Progenitor cell of endocrine pancreas (in vitro differentiated cells): ENCODE measurements around the gene OVOL2. TPM values are rescaled to one million over a fixed set of nuclear protein-coding genes. Genes with fewer than 3 reads are reported as not detected.
"Not testable (repeated sequence)": the region's sequence is repeated elsewhere in the genome, so short reads cannot be mapped to it uniquely, and the experiment has no call there.

Experiments
- DNase-seq: peaks from one replicate; pipeline ENCODE4 v3.0.0; 2021; ENCODE audit warnings: low spot score; ENCODE audit not compliant: unreplicated experiment
- H3K27ac Mint-ChIP-seq: 2 replicates; pipeline ENCODE4 v1.8.0; 2021; ENCODE audit warnings: mild to moderate bottlenecking, moderate library complexity, mixed read lengths
- H3K27me3 Mint-ChIP-seq: 2 replicates; pipeline ENCODE4 v1.8.0; 2021; ENCODE audit warnings: mixed read lengths
- H3K36me3 Mint-ChIP-seq: 2 replicates; pipeline ENCODE4 v1.8.0; 2022; ENCODE audit warnings: mixed read lengths; ENCODE audit not compliant: insufficient read depth
- H3K4me1 Mint-ChIP-seq: 2 replicates; pipeline ENCODE4 v1.8.0; 2021; ENCODE audit warnings: low read depth, mixed read lengths
- H3K4me3 Mint-ChIP-seq: 2 replicates; pipeline ENCODE4 v1.8.0; 2021; ENCODE audit warnings: low read depth, mild to moderate bottlenecking, moderate library complexity, mixed read lengths
- H3K9me3 Mint-ChIP-seq: 2 replicates; pipeline ENCODE4 v1.8.0; 2021; ENCODE audit warnings: low read depth, mixed read lengths
- total RNA-seq: library from RNA; stranded (reverse); gene quantifications from 2 replicates; pipeline ENCODE4 v1.2.1, GENCODE V29; 2021
- TF ChIP-seq, protein P1 (sequence below): fragments of 200-600 bp; sonication (generic); IDR thresholded peaks from one replicate; pipeline ENCODE4 v1.5.0; 2021; ENCODE audit warnings: antibody characterized with exemption, mild to moderate bottlenecking; ENCODE audit not compliant: unreplicated experiment

OVOL2 gene
- total RNA-seq, 1 donor from 2014 or later, result 5.9 TPM

DNA sequence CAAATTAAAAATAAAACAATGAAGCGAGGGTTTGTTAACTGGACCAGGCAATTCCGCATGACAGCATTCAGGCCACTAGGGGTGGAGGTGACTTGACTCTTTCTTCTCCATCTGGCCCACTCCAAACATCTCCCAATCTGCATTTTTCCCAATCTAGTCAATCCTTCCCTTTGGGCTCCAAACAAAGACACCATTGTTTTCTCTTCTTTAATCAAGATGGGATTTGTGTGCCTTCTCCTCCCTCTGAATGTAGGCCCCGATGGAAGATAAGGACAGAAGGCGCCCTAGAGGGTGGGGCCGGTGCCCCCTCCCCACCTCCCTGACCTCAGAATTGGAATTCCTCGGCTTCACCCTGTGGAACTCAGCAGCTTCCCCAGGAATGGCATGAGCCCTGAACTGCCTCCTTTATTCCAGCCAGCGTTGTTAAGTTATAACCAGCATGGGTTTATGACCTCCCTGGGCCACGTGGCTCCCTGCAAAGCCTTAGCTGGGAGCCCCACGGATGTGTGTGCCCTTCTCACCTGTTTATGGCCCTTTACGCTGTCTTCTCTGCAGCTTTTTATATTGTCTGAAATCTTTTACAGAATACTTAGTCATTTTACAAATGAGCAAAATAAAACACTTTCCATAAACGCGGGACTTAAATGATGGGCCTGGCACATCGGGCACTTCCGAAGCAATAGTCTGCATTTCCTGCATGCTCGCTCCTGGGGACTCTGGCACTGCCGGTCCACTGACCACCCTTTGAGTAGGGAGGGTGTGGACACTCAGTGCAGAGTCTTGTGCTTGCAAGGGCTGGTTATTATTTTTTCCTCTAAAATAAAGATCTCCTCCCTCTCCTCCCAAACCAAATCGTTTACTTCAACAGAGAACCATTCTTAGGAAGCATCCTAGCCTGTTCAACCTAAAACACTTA, 24.5 kb downstream of the OVOL2 start:
- H3K4me3 Mint-ChIP-seq, result no peak overlapping the region
- H3K9me3 Mint-ChIP-seq, result no peaks in the 10 kb centered on the region
- H3K27me3 Mint-ChIP-seq, result no peaks in the 10 kb centered on the region
- H3K36me3 Mint-ChIP-seq, result no peaks in the 10 kb centered on the region
- TF ChIP-seq, protein P1, sequence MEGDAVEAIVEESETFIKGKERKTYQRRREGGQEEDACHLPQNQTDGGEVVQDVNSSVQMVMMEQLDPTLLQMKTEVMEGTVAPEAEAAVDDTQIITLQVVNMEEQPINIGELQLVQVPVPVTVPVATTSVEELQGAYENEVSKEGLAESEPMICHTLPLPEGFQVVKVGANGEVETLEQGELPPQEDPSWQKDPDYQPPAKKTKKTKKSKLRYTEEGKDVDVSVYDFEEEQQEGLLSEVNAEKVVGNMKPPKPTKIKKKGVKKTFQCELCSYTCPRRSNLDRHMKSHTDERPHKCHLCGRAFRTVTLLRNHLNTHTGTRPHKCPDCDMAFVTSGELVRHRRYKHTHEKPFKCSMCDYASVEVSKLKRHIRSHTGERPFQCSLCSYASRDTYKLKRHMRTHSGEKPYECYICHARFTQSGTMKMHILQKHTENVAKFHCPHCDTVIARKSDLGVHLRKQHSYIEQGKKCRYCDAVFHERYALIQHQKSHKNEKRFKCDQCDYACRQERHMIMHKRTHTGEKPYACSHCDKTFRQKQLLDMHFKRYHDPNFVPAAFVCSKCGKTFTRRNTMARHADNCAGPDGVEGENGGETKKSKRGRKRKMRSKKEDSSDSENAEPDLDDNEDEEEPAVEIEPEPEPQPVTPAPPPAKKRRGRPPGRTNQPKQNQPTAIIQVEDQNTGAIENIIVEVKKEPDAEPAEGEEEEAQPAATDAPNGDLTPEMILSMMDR, result peak; percentile 47
- H3K27ac Mint-ChIP-seq, result peak overlapping the region; percentile 94
- no peak for DNase-seq
- H3K4me1 Mint-ChIP-seq, result peaks cover 19% of the 10 kb centered on the region

DNA sequence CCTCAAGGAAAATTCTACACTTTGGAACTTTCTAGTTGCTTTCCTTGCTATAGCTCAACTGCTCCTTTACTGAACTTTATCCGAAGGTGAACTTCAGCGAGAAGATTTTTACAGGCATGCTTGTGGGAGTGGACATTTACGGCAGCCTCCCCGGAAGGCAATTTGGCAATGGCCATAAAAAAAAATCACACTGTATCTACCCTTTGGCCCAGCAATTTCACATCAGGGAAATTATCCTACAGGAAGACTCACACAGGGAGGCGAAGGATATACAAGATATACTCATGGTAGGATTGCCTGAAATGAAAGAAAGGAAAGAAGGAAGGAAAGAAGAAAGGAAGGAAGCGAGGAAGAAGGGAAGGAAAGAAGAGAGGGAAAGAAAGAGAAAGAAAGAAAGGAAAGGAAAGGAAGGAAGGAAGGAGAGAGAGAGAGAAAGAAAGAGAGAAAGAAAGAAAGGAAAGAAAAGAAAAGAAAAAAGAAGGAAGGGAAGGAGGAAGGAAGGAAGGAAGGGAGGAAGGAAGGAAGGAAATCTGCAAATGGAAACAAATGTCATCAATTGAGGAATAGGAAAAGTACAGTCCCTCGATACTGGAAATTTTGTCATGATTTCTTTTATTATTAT, 25.7 kb downstream of the OVOL2 start:
- H3K27me3 Mint-ChIP-seq, result no peaks in the 10 kb centered on the region
- no peaks in the 10 kb centered on the region for H3K36me3 Mint-ChIP-seq
- no peak overlapping the region for H3K4me3 Mint-ChIP-seq
- DNase-seq, result no peak
- TF ChIP-seq, protein P1, result no peak
- H3K9me3 Mint-ChIP-seq, result no peaks in the 10 kb centered on the region
- no peak overlapping the region for H3K27ac Mint-ChIP-seq
- H3K4me1 Mint-ChIP-seq, result peaks cover 19% of the 10 kb centered on the region

DNA sequence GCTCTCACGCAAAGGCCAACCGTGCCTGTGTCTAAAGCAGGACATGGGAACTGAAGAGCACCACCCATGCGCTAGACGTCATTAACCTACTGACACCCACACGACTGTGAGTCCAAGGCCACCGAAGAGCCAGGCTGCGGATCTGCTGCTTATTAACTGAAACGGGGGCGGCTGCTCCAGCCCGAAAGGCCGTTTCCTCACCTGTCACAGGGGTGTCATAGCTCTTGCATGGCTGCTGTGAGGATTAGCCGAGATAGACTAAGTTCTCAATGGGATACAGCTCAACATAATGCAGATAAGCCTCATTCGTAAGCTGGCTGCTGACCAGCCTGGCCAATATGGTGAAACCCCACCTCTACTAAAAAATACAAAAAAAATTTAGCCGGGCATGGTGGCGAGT, 26.7 kb downstream of the OVOL2 start:
- DNase-seq, result no peak
- Mint-ChIP-seq H3K4me1 (peaks cover 19% of the 10 kb centered on the region), H3K27me3 (no peaks in the 10 kb centered on the region), H3K36me3 (peaks cover 2% of the 10 kb centered on the region), H3K9me3 (no peaks in the 10 kb centered on the region), H3K27ac (no peak overlapping the region), H3K4me3 (no peak overlapping the region)
- TF ChIP-seq, protein P1, result no peak

DNA sequence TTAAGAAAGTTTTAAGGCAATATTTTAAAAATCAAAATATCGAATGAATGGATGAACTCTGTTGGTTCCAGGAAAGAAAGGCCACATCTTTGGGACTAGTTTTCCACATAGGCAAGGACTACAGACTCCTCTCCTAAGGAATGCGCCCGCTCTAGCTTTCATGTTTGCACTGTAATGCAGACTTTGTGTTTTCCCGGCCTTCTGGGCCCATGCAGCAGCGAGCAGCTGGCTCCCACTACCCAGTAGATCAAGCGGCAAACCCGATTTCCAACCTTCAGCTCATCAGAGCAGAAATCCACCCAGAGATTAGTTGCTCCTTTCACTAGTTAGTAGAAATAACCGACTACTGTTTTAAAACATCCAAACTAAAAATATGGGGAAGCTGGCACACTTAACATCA, 27.7 kb downstream of the OVOL2 start:
- H3K27ac Mint-ChIP-seq, result no peak overlapping the region

DNA sequence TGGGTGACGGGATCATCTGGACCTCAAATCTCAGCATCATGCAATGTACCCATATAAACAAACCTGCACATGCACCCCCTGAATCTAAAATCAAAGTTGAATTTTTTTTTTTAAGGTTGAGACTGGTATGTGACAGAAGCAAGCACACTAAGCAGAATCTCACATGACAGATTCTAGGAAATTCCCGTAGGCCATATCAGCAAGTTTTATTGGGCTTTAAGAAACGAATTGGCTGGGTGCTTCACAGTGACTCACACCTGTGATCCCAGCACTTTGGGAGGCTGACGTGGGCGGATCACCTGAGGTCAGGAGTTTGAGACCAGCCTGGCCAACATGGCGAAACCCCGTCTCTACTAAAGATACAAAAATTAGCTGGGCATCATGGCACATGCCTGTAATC, 30.7 kb downstream of the OVOL2 start:
- H3K4me3 Mint-ChIP-seq, H3K36me3 Mint-ChIP-seq, DNase-seq, H3K27ac Mint-ChIP-seq, H3K9me3 Mint-ChIP-seq, H3K4me1 Mint-ChIP-seq, H3K27me3 Mint-ChIP-seq: not testable (repeated sequence)

More for the DNA sequence above, 27.7 kb downstream of the OVOL2 start:
- peaks cover 19% of the 10 kb centered on the region for H3K4me1 Mint-ChIP-seq
- TF ChIP-seq, protein P1, result no peak
- DNase-seq, result no peak
- no peaks in the 10 kb centered on the region for H3K9me3 Mint-ChIP-seq
- H3K27me3 Mint-ChIP-seq, result no peaks in the 10 kb centered on the region
- peaks cover 2% of the 10 kb centered on the region for H3K36me3 Mint-ChIP-seq
- H3K4me3 Mint-ChIP-seq, result no peak overlapping the region
